SU-DHL-6 (cell line): ENCODE measurements around the gene FASTKD3.

ENCODE experiments used
- H2AFZ ChIP-seq: fragments of 200-600 bp; sonication (generic); 2 replicates; pipeline ENCODE4 v1.6.1; 2014; ENCODE audit warnings: low read depth, mild to moderate bottlenecking, moderate library complexity, mixed read lengths, antibody characterized with exemption, low read length; ENCODE audit not compliant: severe bottlenecking
- H3F3A ChIP-seq: fragments of 200-600 bp; shearing (Covaris generic); 2 replicates; pipeline ENCODE4 v1.6.0; 2016; ENCODE audit warnings: antibody characterized with exemption, mild to moderate bottlenecking; ENCODE audit not compliant: insufficient read depth
- H3K27ac ChIP-seq: fragments of 200-600 bp; sonication (generic); 2 replicates; pipeline ENCODE4 v1.5.1; 2016; ENCODE audit warnings: low read depth, mild to moderate bottlenecking, low read length, moderate library complexity, mixed read lengths
- H3K27me3 ChIP-seq: fragments of 200-600 bp; sonication (generic), shearing (Covaris generic); 2 replicates; pipeline ENCODE4 v1.6.0; 2014; ENCODE audit warnings: mild to moderate bottlenecking, low read length
- H3K36me3 ChIP-seq: fragments of 200-600 bp; sonication (generic); 2 replicates; pipeline ENCODE4 v1.6.1; 2014; ENCODE audit warnings: mild to moderate bottlenecking, low read length, mixed read lengths
- H3K4me2 ChIP-seq: fragments of 300-600, 200-600 bp; shearing (Covaris generic), sonication (generic); 2 replicates; pipeline ENCODE4 v1.6.0; 2014; ENCODE audit warnings: low read length, low read depth, mild to moderate bottlenecking; ENCODE audit not compliant: poor library complexity, severe bottlenecking
- H3K4me3 ChIP-seq: fragments of 200-600 bp; sonication (generic); 2 replicates; pipeline ENCODE4 v1.5.1; 2014; ENCODE audit warnings: antibody characterized with exemption, low read length, mild to moderate bottlenecking, mixed read lengths; ENCODE audit not compliant: insufficient read depth, poor library complexity, severe bottlenecking
- H3K79me2 ChIP-seq: fragments of 200-600 bp; sonication (generic); 2 replicates; pipeline ENCODE4 v1.6.1; 2014; ENCODE audit warnings: mild to moderate bottlenecking, low read length, moderate library complexity; ENCODE audit not compliant: insufficient read depth
- H3K9ac ChIP-seq: fragments of 200-600 bp; sonication (generic); 2 replicates; pipeline ENCODE4 v1.7.0; 2014; ENCODE audit warnings: mild to moderate bottlenecking, low read length
- H3K9me2 ChIP-seq: fragments of 200-600 bp; sonication (generic); replicated peaks from 2 replicates; pipeline ENCODE4 v1.6.1; 2014; ENCODE audit warnings: low read length; ENCODE audit not compliant: insufficient read depth
- H3K9me3 ChIP-seq: fragments of 200-600 bp; sonication (generic); 2 replicates; pipeline ENCODE4 v1.6.1; 2014; ENCODE audit warnings: low read length, mixed read lengths; ENCODE audit not compliant: insufficient read depth
- H4K20me1 ChIP-seq: fragments of 200-600 bp; sonication (generic); 2 replicates; pipeline ENCODE4 v1.6.1; 2014; ENCODE audit warnings: low read depth, mild to moderate bottlenecking, antibody characterized with exemption, low read length, moderate library complexity, mixed read lengths
- EZH2phosphoT487 ChIP-seq: fragments of 200-600 bp; sonication (generic), shearing (Covaris generic); conservative IDR thresholded peaks from 2 replicates; pipeline ENCODE4 v1.6.1; 2018; ENCODE audit warnings: mild to moderate bottlenecking, antibody characterized with exemption, low read length, moderate library complexity, mixed read lengths
- TF ChIP-seq, protein P1 (sequence below): fragments of 200-600 bp; sonication (generic); IDR thresholded peaks from one replicate; pipeline ENCODE4 v1.5.1; 2017; ENCODE audit warnings: antibody characterized with exemption, mild to moderate bottlenecking, low read length, moderate library complexity; ENCODE audit not compliant: insufficient read depth, poor library complexity, severe bottlenecking

FASTKD3 gene

DNA sequence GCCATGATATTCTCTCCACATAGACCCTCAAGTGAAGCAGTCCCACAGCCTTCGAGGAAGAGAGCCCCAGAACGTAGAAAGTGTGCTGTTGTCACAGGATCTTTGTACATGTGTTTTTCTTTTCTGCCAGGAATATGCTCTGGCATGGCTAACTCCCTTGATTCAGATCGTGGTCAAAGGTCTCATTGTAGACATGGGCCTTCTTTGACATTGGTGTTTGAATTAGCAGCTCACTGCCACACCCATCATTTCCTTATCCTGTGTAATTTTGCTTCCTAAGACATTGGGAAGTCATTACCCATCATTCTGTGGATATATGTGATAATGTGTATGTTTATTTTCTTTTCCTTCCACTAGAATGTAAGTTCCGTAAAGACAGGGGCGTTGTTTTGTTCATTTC, 25.6 kb upstream of the FASTKD3 start:
- no peak overlapping the region for H3K9ac ChIP-seq
- no peaks in the 10 kb centered on the region for H3F3A ChIP-seq
- H4K20me1 ChIP-seq: 0 out of 2 replicates have a peak, but pooled peaks cover 4% of the 10 kb centered on the region
- TF ChIP-seq, protein P1, sequence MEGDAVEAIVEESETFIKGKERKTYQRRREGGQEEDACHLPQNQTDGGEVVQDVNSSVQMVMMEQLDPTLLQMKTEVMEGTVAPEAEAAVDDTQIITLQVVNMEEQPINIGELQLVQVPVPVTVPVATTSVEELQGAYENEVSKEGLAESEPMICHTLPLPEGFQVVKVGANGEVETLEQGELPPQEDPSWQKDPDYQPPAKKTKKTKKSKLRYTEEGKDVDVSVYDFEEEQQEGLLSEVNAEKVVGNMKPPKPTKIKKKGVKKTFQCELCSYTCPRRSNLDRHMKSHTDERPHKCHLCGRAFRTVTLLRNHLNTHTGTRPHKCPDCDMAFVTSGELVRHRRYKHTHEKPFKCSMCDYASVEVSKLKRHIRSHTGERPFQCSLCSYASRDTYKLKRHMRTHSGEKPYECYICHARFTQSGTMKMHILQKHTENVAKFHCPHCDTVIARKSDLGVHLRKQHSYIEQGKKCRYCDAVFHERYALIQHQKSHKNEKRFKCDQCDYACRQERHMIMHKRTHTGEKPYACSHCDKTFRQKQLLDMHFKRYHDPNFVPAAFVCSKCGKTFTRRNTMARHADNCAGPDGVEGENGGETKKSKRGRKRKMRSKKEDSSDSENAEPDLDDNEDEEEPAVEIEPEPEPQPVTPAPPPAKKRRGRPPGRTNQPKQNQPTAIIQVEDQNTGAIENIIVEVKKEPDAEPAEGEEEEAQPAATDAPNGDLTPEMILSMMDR: no peak
- no peak for TF ChIP-seq EZH2phosphoT487
- H3K4me3 ChIP-seq: no peak overlapping the region
- no peak overlapping the region for H3K27ac ChIP-seq
- H2AFZ ChIP-seq: no peak overlapping the region
- H3K36me3 ChIP-seq: peaks cover 69% of the 10 kb centered on the region
- H3K9me3 ChIP-seq: no peaks in the 10 kb centered on the region
- no peaks in the 10 kb centered on the region for H3K27me3 ChIP-seq
- no peaks in the 10 kb centered on the region for H3K9me2 ChIP-seq
- H3K79me2 ChIP-seq: no peaks in the 10 kb centered on the region
- no peak overlapping the region for H3K4me2 ChIP-seq

DNA sequence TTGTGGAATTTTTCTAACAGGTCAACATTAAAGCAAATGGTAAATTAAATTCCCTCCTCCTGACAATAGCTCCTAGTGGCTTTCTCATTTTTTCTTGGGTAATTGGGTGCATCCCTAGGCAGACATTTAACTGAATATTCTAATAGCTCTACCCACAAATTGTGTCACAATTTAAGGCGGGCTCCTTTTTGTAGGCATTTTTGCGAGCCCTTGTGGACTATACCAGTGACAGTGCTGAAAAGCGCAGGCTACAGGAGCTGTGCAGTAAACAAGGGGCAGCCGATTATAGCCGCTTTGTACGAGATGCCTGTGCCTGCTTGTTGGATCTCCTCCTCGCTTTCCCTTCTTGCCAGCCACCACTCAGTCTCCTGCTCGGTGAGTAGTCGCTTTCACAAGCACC, 20.1 kb upstream of the FASTKD3 start:
- Histone ChIP-seq H2AFZ (no peak overlapping the region), H3K4me3 (no peak overlapping the region), H3F3A (no peaks in the 10 kb centered on the region), H3K27ac (no peak overlapping the region), H3K27me3 (no peaks in the 10 kb centered on the region), H4K20me1 (no peaks in the 10 kb centered on the region), H3K79me2 (no peaks in the 10 kb centered on the region), H3K9me2 (no peaks in the 10 kb centered on the region), H3K36me3 (peaks cover 64% of the 10 kb centered on the region; the same call in 1 of the 2 replicates), H3K4me2 (no peak overlapping the region), H3K9me3 (no peaks in the 10 kb centered on the region), H3K9ac (no peak overlapping the region)
- TF ChIP-seq EZH2phosphoT487: no peak
- TF ChIP-seq, protein P1: no peak

DNA sequence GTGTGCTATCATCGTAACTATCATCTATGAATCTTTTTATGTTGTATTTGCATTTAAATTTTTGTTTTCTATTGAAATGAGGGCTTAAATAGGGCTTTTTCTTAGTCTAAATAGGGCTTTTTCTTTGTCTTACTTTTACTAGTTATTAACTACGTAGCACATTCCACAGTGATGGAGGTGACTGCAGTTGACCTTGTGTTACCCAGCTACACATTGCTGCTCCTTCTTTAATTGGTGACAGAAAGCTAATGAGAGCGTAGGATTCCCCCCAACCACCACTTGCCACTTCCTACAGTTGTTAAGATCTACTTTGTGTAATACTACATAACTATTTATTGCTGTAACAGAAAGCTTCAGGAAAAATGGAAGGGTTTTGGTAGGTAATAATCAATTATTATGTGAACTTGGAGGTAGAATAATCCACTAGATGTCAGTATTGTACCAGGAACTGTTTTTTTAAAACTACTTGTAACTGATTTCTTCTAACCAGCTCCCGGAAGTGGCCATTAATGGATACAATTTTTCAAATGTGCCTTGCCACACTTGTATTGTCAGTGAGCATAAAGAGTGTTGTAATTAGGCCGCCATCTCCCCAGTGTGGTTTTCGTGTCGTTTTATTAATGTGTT, 18.1 kb upstream of the FASTKD3 start:
- H3F3A ChIP-seq: no peaks in the 10 kb centered on the region
- no peak for TF ChIP-seq EZH2phosphoT487
- TF ChIP-seq, protein P1: peak; percentile 46

More for the DNA sequence above, 18.1 kb upstream of the FASTKD3 start:
- no peak overlapping the region for H3K4me3 ChIP-seq
- no peaks in the 10 kb centered on the region for H3K9me3 ChIP-seq
- H3K9me2 ChIP-seq: no peaks in the 10 kb centered on the region
- H3K9ac ChIP-seq: no peak overlapping the region
- H3K27ac ChIP-seq: no peak overlapping the region
- no peaks in the 10 kb centered on the region for H4K20me1 ChIP-seq
- H3K36me3 ChIP-seq: peaks cover 55% of the 10 kb centered on the region; the same call in 1 of the 2 replicates
- no peak overlapping the region for H2AFZ ChIP-seq
- H3K4me2 ChIP-seq: no peak overlapping the region
- no peaks in the 10 kb centered on the region for H3K27me3 ChIP-seq
- H3K79me2 ChIP-seq: no peaks in the 10 kb centered on the region
